Measurements from ENCODE around the gene ZNF292.

DNA sequence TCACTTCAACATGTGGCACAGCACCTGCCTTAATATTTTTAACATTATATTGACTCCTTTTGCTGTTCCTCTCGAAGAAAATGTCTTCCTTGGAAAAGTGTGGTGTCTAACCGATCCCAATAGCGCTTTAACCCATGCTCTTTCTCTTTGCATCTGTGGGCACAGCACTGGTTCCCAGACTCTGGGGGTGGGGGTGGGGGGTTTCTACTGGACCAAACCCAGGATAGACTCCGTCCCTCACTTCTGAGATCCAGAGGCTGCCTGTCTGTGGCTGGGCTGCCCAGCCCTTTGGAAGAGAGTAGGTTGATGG is 3.9 kb upstream of the ZNF292 start:
- TF ChIP-seq, protein P1, sequence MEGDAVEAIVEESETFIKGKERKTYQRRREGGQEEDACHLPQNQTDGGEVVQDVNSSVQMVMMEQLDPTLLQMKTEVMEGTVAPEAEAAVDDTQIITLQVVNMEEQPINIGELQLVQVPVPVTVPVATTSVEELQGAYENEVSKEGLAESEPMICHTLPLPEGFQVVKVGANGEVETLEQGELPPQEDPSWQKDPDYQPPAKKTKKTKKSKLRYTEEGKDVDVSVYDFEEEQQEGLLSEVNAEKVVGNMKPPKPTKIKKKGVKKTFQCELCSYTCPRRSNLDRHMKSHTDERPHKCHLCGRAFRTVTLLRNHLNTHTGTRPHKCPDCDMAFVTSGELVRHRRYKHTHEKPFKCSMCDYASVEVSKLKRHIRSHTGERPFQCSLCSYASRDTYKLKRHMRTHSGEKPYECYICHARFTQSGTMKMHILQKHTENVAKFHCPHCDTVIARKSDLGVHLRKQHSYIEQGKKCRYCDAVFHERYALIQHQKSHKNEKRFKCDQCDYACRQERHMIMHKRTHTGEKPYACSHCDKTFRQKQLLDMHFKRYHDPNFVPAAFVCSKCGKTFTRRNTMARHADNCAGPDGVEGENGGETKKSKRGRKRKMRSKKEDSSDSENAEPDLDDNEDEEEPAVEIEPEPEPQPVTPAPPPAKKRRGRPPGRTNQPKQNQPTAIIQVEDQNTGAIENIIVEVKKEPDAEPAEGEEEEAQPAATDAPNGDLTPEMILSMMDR (IDR thresholded peaks at IDR 0.05), result no peak
- TF ChIP-seq POLR2A (IDR thresholded peaks at IDR 0.05) (no peak), EP300 (IDR thresholded peaks at IDR 0.05; ENCODE audit: low read depth) (no peak)
